ENCODE results near the gene METTL4.
"Not testable (repeated sequence)": the region's sequence is repeated elsewhere in the genome, so short reads cannot be mapped to it uniquely, and the experiment has no call there.

Gene METTL4

GRCh38 chr18:2547477-2548087, 23.7 kb downstream of the METTL4 start:
- peak; percentile 39 for TF ChIP-seq CTCF (IDR thresholded peaks at IDR 0.05)
- DNase-seq (ENCODE audit: low spot score), result no peak

GRCh38 chr18:2545155-2545554, 26.1 kb downstream of the METTL4 start:
- no peak for TF ChIP-seq CTCF (IDR thresholded peaks at IDR 0.05)
- Histone ChIP-seq H3K4me3 (no peak overlapping the region), H3K27ac (no peak overlapping the region)
- no peak for DNase-seq (ENCODE audit: low spot score)

More at GRCh38 chr18:2547477-2548087, 23.7 kb downstream of the METTL4 start:
- no peak overlapping the region for H3K27ac ChIP-seq
- H3K4me3 ChIP-seq, result no peak overlapping the region

GRCh38 chr18:2541925-2542563, 29.3 kb downstream of the METTL4 start:
- TF ChIP-seq CTCF (IDR thresholded peaks at IDR 0.05), result peak; percentile 27
- H3K4me3 ChIP-seq; DNase-seq (ENCODE audit: low spot score): not testable (repeated sequence)

DNA sequence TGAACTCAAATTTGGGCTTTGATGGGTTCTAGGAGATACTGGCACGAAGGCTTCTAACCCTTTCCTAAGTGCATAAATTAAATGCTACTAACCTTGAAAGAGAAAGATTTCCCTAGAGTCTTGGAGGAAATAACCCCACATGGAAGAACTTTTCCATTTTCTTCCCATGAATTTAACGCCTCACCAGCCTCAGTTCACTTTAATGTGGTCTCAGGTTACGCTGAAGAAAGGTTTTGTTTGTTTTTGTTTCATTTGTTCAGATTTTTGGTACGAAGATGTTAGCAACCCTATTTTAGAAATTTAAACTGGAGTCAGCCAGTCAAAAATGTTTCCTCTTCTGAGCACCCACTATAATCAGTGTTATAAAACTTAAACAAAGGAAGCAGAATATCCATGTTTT, 30.7 kb downstream of the METTL4 start:
- Histone ChIP-seq H3K27ac (no peak overlapping the region), H3K4me3 (no peak overlapping the region)
- no peak for DNase-seq (ENCODE audit: low spot score)
- TF ChIP-seq CTCF (IDR thresholded peaks at IDR 0.05), result no peak

More at GRCh38 chr18:2541925-2542563, 29.3 kb downstream of the METTL4 start:
- H3K27ac ChIP-seq, result not testable (repeated sequence)

- no peak overlapping the region for H3K27ac ChIP-seq
- TF ChIP-seq CTCF (IDR thresholded peaks at IDR 0.05), result no peak
- no peak overlapping the region for H3K4me3 ChIP-seq
- DNase-seq (ENCODE audit: low spot score), result no peak
These were observed 32.5 kb downstream of the METTL4 start for GRCh38 chr18:2538844-2539243.

DNA sequence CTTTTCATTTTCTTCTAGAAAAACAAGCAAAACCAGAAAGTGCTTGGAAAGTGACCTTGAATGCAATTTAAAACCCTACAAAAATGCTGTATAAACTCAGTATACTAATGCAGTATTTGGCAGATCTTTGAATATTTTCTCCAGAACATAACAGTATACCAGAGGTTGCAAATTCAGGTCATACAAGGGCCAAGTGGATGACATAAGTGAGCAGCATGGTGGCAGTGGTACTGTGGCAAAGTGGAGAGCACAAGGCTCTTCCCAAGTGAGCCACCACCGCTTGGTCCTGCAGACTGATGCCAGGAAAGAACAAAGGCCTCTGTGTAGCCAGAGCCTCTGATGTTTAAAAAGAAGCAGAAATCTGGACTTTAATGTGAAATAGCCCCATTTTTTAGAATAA, 33.1 kb downstream of the METTL4 start:
- H3K4me3 ChIP-seq, result no peak overlapping the region
- no peak for TF ChIP-seq CTCF (IDR thresholded peaks at IDR 0.05)
- no peak overlapping the region for H3K27ac ChIP-seq
- no peak for DNase-seq (ENCODE audit: low spot score)

DNA sequence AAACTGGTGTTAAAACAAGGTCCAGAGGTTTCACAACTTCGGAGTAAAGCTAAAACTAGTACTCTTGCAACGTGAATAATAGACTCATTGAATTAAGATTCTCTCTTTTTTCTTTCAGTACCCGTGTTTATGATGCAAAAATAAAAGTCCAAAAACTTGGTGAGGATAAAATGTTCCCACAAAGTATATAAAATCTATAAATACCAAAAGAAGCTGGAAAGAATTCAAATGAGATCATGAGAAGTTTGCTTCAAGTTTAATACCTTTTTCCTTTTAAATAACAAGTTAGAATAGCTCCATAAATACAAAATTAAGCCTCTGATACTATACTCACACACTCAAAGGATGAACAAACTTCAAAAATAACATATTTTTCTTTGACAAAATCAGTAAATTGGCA, 34.0 kb downstream of the METTL4 start:
- DNase-seq (ENCODE audit: low spot score), result no peak
- no peak overlapping the region for H3K4me3 ChIP-seq
- no peak for TF ChIP-seq CTCF (IDR thresholded peaks at IDR 0.05)

More for the DNA sequence above, 34.0 kb downstream of the METTL4 start:
- no peak overlapping the region for H3K27ac ChIP-seq
